Left ventricle myocardium superior (tissue), 1 donor: ENCODE measurements around the gene LRRC53. TPM values are rescaled to one million over a fixed set of nuclear protein-coding genes. Genes with fewer than 3 reads are reported as not detected.

ENCODE experiments used
- ATAC-seq: fragments of 200-7000 bp; cut with Tn5 transposase; one replicate; pipeline ENCODE4 v1.9.1; 2020; ENCODE audit warnings: mild to moderate bottlenecking, moderate library complexity
- DNase-seq: peaks from one replicate; pipeline ENCODE4 v3.0.0-alpha.2; 2020
- intact Hi-C: fragments of 100-400 bp; cut with micrococcal nuclease; formaldehyde crosslinking; loops from one replicate; pipeline ENCODE4 v1.11.0; 2022
- total RNA-seq: library from RNA; stranded (reverse); fragmentation: NEBNext Ultra II Directional; extraction: Animal tissue kit (Norgen Biotek cat#: 25700); gene quantifications from one replicate; pipeline ENCODE4 v1.2.1, GENCODE V29; 2021
- donor health status: DM: no; HTN: yes; CAD: no; lungs with severe emphysema.

Gene LRRC53
- total RNA-seq, 1 donor from 2014 or later, result not detected

- DNase-seq, result no peak
- intact Hi-C loops, result no loop called here
- no peak for ATAC-seq
Measured at GRCh38 chr1:74455390-74455789, 57.0 kb downstream of the LRRC53 start.

- intact Hi-C loops, result no loop called here
- no peak for DNase-seq
Measured at GRCh38 chr1:74453277-74453676, 59.1 kb downstream of the LRRC53 start.

GRCh38 chr1:74452035-74452434 is 60.4 kb downstream of the LRRC53 start:
- DNase-seq, result no peak
- no peak for ATAC-seq
- intact Hi-C loops, result no loop called here

More at GRCh38 chr1:74453277-74453676, 59.1 kb downstream of the LRRC53 start:
- ATAC-seq, result no peak

DNA sequence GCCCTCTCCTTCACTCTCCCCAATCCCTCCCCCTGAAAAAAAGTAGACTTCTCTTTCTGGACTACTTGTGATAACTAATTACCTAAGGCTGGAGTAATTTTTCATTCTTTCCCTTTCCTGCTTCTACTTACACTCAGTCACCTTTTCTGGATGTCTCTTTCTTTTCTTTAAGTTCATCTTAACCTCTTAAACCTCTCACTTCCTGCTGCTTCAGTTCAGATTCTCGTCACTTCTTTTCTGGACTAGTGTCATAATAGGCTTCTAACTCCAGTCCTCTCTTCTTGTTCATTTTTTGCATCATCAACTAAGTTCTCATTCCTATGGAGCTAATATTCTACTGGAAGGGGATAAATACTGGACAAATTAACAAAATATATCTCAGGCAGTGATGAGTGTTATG is 75.4 kb downstream of the LRRC53 start:
- DNase-seq (no peak), ATAC-seq (no peak)
- intact Hi-C loops, result no loop called here

GRCh38 chr1:74436078-74436477 is 76.3 kb downstream of the LRRC53 start:
- ATAC-seq, result no peak
- intact Hi-C loops, result no loop called here
- no peak for DNase-seq

DNA sequence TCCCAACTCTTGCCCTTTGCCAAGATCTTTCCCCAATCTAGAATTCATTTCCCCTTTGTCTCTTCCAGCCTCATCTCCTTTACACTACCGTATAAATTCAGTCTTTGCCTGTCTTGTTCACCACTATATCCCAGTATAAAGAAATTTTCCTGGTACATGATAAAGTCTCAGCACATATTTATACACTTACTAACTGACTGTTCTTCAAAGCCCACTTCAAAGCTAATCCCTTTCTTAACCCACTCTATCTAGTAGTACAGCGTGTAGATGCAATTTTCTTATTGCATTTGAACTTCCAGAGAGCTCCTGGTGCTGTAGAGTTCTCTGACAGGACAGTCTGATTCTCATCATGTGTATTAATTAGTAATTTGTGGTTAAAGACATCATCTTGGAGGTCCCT is 78.1 kb downstream of the LRRC53 start:
- intact Hi-C loops, result no loop called here
- DNase-seq (no peak), ATAC-seq (no peak)

GRCh38 chr1:74432325-74432724 is 80.1 kb downstream of the LRRC53 start:
- ATAC-seq (no peak), DNase-seq (no peak)
- intact Hi-C loops, result no loop called here

DNA sequence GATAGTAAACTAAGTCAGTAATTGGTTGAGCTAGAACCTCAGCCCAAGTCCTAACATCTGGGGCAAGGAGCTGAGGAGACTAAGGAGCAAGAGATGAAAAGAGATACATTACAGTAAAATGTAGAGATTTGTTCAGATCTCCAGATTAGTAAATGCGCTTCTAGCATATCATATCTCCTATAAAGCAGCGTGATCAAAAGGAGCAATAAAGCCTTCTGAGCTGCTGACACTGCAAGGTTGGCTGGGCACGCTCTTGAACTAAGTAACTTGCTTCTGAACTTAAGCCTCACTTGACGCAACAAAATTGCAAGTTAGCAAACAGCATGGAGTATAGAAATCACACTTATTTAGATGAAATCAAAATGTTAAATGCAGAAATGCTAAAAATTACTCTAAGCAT is 80.9 kb downstream of the LRRC53 start:
- intact Hi-C loops, result no loop called here
- no peak for DNase-seq

DNA sequence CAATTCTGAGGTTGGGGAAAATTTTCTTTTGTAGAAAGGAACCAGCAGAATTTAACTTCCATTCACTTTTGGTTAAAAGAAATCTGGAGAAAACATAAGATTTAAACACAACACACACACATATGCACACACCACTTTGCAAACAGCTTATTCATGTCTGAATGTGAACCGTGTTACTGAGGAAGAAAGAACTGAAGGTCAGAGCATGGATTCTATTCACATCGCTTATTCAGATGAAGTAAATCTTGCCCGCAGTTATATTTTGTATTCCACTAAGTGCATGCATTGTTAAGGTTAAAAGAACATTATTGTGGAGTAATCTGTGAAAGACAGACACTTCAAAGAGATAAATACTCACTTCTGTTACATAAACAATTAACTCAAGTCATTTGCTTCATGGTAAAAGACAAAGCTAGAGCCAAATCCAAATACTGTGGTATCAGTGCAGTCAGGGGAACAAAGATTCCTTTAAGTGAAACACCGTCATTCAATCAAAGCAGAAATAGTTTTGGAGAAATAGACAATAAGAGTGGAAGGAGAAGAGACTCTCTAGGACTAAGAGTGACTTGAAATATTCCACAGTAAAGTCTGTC is 82.0 kb downstream of the LRRC53 start:
- DNase-seq (no peak), ATAC-seq (no peak)
- intact Hi-C loops, result no loop called here

More for the DNA sequence above, 80.9 kb downstream of the LRRC53 start:
- no peak for ATAC-seq

DNA sequence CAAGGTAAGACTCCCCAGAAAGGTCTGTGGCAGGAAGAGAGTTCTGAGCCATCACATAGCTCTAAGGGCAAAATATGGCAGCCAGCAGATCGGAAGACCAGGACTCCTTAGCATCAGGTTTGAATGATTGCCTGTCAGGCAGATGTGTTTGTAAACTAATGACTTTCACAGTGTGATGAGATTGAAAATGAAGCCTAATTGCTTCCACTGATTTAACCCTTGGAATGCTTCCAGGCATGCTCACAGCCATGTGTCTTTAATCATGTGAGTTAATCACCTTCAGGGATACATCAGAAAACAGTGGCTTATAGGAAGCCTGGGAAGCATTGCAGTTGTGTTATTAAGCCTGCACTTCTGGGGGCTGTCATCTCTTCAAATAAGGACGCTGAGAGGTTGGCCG is 82.8 kb downstream of the LRRC53 start:
- no peak for ATAC-seq
- DNase-seq, result no peak
- intact Hi-C loops, result no loop called here

DNA sequence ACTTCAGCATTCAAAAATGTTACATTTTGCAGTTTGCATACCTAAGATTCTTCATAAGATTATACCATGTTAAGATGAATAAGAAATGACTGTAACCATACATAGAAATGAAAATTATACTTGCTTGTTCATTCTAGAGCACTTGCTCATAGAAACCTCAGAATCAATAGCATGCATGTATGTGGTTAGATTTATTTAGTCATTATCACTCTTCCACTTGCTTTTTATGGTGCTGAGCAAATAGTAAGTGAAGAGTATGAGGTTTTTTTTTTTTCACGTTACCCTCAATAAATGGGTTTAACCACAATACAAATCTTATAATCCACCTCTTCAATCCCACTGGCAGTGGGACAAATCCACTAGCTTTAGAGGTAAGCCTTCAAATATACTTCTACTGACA is 84.7 kb downstream of the LRRC53 start:
- ATAC-seq (no peak), DNase-seq (no peak)
- intact Hi-C loops, result no loop called here

GRCh38 chr1:74426208-74426937 is 86.0 kb downstream of the LRRC53 start:
- DNase-seq (no peak), ATAC-seq (peak; percentile 65)
- intact Hi-C loops, result no loop called here

DNA sequence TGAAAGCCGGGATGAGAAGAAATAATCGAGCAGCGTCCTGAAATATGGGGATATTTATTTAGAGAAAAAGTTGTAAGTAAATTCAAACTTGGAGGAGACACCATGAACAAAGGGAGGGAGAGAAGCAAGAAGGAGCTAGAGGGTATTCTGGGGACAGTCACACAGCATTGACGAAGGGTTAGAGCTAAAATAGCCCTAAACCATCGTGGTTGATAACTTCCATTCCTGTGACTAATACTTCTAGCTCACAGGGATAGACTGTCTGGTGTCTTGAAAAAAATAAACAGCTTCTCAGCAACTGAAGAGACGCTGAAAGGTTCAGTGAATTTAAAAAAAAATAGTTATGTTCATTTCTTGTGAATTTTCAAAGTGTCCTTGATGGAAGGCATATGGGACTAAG is 86.7 kb downstream of the LRRC53 start:
- peak; percentile 55 for ATAC-seq
- intact Hi-C loops, result no loop called here
- DNase-seq, result no peak

GRCh38 chr1:74423471-74423870 is 88.9 kb downstream of the LRRC53 start:
- intact Hi-C loops, result no loop called here
- DNase-seq (no peak), ATAC-seq (no peak)

DNA sequence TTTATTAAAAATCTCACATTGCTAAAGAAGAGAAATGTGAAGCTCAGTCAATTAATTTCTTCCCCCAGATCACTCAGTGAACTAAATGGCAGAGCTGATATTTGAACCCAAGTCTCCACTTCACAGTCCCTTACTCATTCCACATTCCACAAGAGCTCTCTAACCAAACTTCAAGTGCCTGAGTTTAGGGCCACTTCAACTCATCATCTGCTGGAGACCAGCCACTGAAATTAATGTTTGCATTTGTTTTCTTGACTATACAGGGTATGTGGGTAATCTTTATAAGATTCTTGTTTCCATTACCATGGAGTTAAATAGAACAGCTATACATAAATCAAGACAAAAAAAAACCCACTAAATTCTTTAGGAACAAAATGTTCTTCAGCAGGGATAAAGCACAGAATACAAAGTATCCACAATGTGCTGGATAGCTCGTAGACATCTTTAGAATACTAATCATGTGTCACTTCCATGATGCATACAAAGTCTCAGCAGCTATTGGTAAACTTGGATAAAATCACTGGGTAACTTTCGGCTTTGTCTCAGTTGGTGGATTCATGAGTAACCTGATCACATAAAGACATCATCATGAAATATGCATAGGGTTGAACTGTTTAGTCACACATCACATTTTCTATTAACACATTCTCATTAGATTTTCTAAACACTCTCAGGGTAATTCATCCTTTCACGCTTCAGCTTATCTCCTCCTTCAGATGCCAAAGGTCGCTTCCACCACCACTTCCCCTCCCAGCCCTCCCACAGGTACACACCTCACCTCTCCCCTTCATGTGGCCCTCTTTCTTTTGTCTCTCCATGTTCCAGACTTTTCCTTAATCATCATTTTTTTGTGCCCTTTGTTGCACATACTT is 89.8 kb downstream of the LRRC53 start:
- peak; percentile 42 for ATAC-seq
- intact Hi-C loops, result no loop called here
- no peak for DNase-seq

- DNase-seq (no peak), ATAC-seq (peak; percentile 38)
- intact Hi-C loops, result no loop called here
Measured at GRCh38 chr1:74420467-74420866, 91.9 kb downstream of the LRRC53 start.
